Gastroesophageal sphincter (tissue), 4 donors: ENCODE measurements around the gene BCO2. TPM values are rescaled to one million over a fixed set of nuclear protein-coding genes. Genes with fewer than 3 reads are reported as not detected.

ENCODE experiments used
- ATAC-seq: fragments of 150-250 bp; one replicate; pipeline ENCODE4 v1.9.1; 2016; ENCODE audit warnings: mild to moderate bottlenecking, moderate library complexity
- H3K27ac ChIP-seq, 4 donors: fragments of 200-600 bp; sonication (generic) in 3 of 4; 1 replicate in 3 of 4; 2 replicates in 1 of 4; pipeline ENCODE4 v1.5.1; 2016 to 2019
- H3K27me3 ChIP-seq: fragments of 200-600 bp; sonication (generic); one replicate; pipeline ENCODE4 v1.5.1; 2019
- H3K36me3 ChIP-seq, 2 donors: fragments of 200-600 bp; sonication (generic); one replicate each; pipeline ENCODE4 v1.5.1; 2019; ENCODE audit warnings: control low read depth in 1 of 2
- H3K4me1 ChIP-seq, 3 donors: fragments of 200-600 bp; sonication (generic); 1 replicate in 2 of 3; 2 replicates in 1 of 3; pipeline ENCODE4 v1.5.1; 2016 to 2019; ENCODE audit warnings: control low read depth in 2 of 3
- H3K4me3 ChIP-seq, 2 donors: fragments of 200-600 bp; sonication (generic); one replicate each; pipeline ENCODE4 v1.5.1; 2019; ENCODE audit warnings: mild to moderate bottlenecking in 1 of 2, moderate library complexity in 1 of 2
- H3K9me3 ChIP-seq, 3 donors: fragments of 200-600 bp; sonication (generic); one replicate each; pipeline ENCODE4 v1.5.1; 2017 to 2019; ENCODE audit warnings: control low read depth in 2 of 3
- EP300 ChIP-seq: sonication (generic); formaldehyde crosslinking; IDR thresholded peaks from one replicate; pipeline ENCODE4 v1.6.1; 2017; ENCODE audit warnings: antibody characterized with exemption, mild to moderate bottlenecking
- POLR2A ChIP-seq, 2 donors: fragments of 450-650 bp; IDR thresholded peaks; one replicate each; pipeline ENCODE4 v1.6.1; 2017; ENCODE audit warnings: antibody characterized with exemption in 2 of 2, mild to moderate bottlenecking in 2 of 2, moderate library complexity in 1 of 2
- POLR2AphosphoS5 ChIP-seq: sonication (generic); formaldehyde crosslinking; IDR thresholded peaks from one replicate; pipeline ENCODE4 v1.6.1; 2017; ENCODE audit warnings: antibody characterized with exemption
- WGBS, 2 donors: methylation state at CpG; one replicate each; pipeline ENCODE4 v1.1.5; 2018; ENCODE audit warnings: low coverage in 1 of 2; 5-methylcytosine and 5-hydroxymethylcytosine counted together
- total RNA-seq, 4 donors: library from RNA; depleted of rRNA; stranded (reverse); fragments of >200 nt; gene quantifications; one replicate each; pipeline ENCODE4 v1.1.0, GENCODE V29; 2016
- TF ChIP-seq, protein P1 (sequence below), 4 experiments: fragments of 200-600 bp in 2 of 4; fragments of 450-650 bp in 2 of 4; sonication (generic) in 1 of 4; IDR thresholded peaks; one replicate each; pipeline ENCODE4 v1.5.1; 2017 to 2019; ENCODE audit warnings: antibody characterized with exemption in 4 of 4, mild to moderate bottlenecking in 2 of 4, moderate library complexity in 2 of 4

BCO2 gene
- total RNA-seq, 4 donors from 2014 or later: 0.96 to 7.5 (median 6.6) TPM

DNA sequence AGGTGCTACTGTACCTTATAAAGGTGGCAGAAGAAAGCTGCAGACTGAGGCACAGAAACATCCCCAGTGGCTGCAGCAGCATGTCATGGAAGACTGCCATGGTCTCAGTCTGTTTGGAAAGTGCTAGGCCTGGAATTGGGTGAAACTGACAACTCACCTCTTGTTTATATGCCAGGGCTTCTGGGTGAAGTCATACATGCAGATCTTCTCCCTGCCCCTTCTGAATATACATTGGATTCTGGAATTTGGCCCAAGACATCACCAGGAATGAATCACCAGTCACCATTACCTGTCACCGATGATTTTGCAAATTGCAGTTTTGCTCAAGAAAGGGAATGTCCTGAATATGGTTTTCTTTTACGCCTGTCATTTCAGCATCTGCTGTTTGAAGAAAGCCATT lies 85.2 kb downstream of the BCO2 start, which contains the start of gene PLET1:
Gene PLET1, minus strand, starts transcription at position 371 of the 400 bp plus-strand sequence. Its CDS starts 271 bp downstream, at position 100.
- Histone ChIP-seq H3K4me1 (no peaks in the 10 kb centered on the region), H3K27ac (no peak within 1 kb of the TSS), H3K9me3 (no peaks in the 10 kb centered on the region), H3K27me3 (no peaks in the 10 kb centered on the region), H3K4me3 (no peak within 1 kb of the TSS), H3K36me3 (no peaks in the 10 kb centered on the region)
- WGBS, 2 donors: 67 to 81% methylated on average over 1 to 2 of the region's 2 CpGs
- ATAC-seq: no peak
- TF ChIP-seq POLR2A (IDR thresholded peaks at IDR 0.05) (no peak), EP300 (no peak), POLR2AphosphoS5 (no peak)
- TF ChIP-seq, protein P1, sequence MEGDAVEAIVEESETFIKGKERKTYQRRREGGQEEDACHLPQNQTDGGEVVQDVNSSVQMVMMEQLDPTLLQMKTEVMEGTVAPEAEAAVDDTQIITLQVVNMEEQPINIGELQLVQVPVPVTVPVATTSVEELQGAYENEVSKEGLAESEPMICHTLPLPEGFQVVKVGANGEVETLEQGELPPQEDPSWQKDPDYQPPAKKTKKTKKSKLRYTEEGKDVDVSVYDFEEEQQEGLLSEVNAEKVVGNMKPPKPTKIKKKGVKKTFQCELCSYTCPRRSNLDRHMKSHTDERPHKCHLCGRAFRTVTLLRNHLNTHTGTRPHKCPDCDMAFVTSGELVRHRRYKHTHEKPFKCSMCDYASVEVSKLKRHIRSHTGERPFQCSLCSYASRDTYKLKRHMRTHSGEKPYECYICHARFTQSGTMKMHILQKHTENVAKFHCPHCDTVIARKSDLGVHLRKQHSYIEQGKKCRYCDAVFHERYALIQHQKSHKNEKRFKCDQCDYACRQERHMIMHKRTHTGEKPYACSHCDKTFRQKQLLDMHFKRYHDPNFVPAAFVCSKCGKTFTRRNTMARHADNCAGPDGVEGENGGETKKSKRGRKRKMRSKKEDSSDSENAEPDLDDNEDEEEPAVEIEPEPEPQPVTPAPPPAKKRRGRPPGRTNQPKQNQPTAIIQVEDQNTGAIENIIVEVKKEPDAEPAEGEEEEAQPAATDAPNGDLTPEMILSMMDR (IDR thresholded peaks at IDR 0.05): no peak

DNA sequence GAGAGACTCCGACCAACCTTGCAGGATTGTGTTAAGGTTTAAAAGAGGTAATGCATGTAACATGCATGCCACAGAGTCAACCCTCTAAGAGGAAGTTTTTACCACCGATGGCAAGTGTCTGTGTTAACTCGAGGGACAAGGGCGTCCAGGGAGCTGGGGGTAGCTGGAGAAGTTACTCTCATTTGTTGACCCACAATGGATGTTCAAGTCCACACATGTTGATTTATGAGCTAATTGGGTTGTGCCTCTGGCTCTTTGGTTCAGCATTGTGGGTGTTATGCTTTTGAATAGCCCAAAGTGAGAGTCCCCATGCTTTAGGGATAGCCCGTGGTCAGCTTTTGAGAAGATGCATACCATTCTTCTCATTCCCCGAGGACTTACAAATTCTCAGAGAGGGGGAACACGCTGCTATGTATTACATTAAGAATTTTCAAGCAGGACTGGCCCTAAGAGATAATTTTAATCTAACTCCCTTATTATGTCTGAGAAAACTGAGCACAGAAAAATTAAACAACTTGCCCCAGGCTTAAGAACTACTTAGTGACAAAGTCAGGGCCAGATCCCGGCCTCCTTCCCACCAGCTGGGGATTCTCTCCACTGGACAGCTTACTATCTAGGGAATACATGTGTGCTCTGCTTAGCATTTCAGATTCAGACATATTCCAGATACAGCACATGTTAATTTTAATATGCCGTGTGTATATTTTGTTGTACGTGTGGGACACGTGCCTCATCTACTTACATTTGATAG lies 90.5 kb downstream of the BCO2 start:
- Histone ChIP-seq H3K27ac (no peak overlapping the region), H3K4me1 (no peaks in the 10 kb centered on the region), H3K36me3 (no peaks in the 10 kb centered on the region), H3K4me3 (no peak overlapping the region), H3K27me3 (no peaks in the 10 kb centered on the region), H3K9me3 (no peaks in the 10 kb centered on the region)
- 36 to 45% methylated on average over 5 to 10 of the region's 11 CpGs for whole genome bisulfite sequencing, 2 donors
- no peak for ATAC-seq
- no peak for TF ChIP-seq POLR2A (IDR thresholded peaks at IDR 0.05)
- TF ChIP-seq, protein P1 (IDR thresholded peaks at IDR 0.05): no peak
- TF ChIP-seq POLR2AphosphoS5: no peak
- TF ChIP-seq EP300: no peak

DNA sequence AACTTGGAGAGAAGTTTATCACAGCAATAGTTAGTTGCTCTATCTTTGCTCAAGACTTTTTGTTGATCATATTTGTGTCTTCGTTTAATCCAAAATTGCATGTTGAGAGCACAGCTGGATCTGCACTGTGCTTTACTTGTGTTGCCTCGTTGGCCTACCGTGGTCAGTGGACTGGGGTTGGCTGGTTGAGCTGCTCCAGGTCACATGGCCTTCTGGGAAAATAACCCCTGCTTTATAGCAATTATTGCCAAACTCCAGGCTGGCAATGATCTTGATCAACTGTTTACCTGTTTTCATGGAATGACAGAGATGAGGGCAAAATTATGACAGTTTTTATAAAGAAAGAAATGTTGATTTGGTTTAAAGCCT lies 91.1 kb downstream of the BCO2 start:
- 20 to 50% methylated on average over 1 to 3 of the region's 3 CpGs for WGBS, 2 donors
- Histone ChIP-seq H3K36me3 (no peaks in the 10 kb centered on the region), H3K9me3 (no peaks in the 10 kb centered on the region), H3K27me3 (no peaks in the 10 kb centered on the region), H3K4me1 (no peaks in the 10 kb centered on the region), H3K4me3 (no peak overlapping the region), H3K27ac (no peak overlapping the region)
- TF ChIP-seq, protein P1 (IDR thresholded peaks at IDR 0.05): no peak
- TF ChIP-seq POLR2AphosphoS5 (no peak), EP300 (no peak), POLR2A (IDR thresholded peaks at IDR 0.05) (no peak)
- ATAC-seq: no peak

DNA sequence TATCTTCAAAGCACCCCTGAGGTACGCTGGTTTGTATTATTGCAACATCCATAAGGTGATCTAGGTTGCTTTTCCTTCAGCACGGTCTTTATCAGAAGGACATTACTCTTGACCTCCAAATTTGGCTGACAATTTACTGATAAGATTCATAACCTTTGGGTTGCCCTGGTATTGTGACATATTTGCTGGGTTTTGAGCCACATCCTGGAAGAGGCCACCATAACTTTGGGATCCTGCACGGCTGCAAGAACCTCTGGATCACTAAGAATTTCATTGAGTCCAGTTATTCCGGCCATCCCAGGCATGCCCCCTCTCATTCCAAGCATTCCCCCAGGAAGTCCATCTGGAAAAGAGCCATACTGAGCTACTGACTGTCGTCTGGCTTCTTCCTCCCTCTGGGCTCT lies 91.9 kb downstream of the BCO2 start:
- H3K27ac ChIP-seq: no peak overlapping the region
- H3K9me3 ChIP-seq: no peaks in the 10 kb centered on the region
- no peaks in the 10 kb centered on the region for H3K4me1 ChIP-seq
- WGBS, 2 donors: 36 to 64% methylated on average over 4 of the region's 5 CpGs
- ATAC-seq: no peak
- no peak overlapping the region for H3K4me3 ChIP-seq
- TF ChIP-seq EP300 (no peak), POLR2A (IDR thresholded peaks at IDR 0.05) (no peak), POLR2AphosphoS5 (no peak)
- TF ChIP-seq, protein P1 (IDR thresholded peaks at IDR 0.05): no peak
- H3K27me3 ChIP-seq: no peaks in the 10 kb centered on the region
- H3K36me3 ChIP-seq: no peaks in the 10 kb centered on the region

DNA sequence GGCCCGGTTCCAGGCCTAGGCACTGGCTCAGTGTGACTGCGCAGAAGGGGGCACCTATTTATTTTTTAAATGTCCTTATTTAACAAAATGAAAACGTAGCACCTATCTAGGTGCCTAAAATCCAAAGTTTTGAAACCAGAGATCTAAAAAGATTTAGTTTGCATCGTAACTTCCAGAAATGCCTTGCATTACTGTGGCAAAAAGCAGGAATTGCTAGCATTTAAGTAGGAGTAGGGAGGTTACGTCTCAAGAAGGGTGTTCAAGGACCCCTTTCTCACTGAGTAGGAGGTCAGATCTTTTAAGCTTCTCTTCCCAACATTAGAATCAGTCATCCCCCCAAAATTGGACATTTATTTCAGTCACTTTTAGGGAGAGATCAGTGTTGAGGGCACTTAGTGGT lies 93.1 kb downstream of the BCO2 start:
- H3K9me3 ChIP-seq: no peaks in the 10 kb centered on the region
- H3K4me1 ChIP-seq: no peaks in the 10 kb centered on the region
- no peaks in the 10 kb centered on the region for H3K36me3 ChIP-seq
- 84 to 100% methylated on average over 2 to 5 of the region's 5 CpGs for WGBS, 2 donors
- TF ChIP-seq EP300 (no peak), POLR2AphosphoS5 (no peak), POLR2A (IDR thresholded peaks at IDR 0.05) (no peak)
- TF ChIP-seq, protein P1 (IDR thresholded peaks at IDR 0.05): no peak
- no peak overlapping the region for H3K27ac ChIP-seq
- H3K27me3 ChIP-seq: no peaks in the 10 kb centered on the region
- no peak overlapping the region for H3K4me3 ChIP-seq
- no peak for ATAC-seq
